GM19452 (cell line): ENCODE results near the gene ERBB4.

ENCODE experiments used
- ATAC-seq: cut with Tn5 transposase; IDR thresholded peaks from one replicate; pipeline ENCODE4 v1.9.1; 2021; ENCODE audit not compliant: unreplicated experiment

ERBB4 gene

GRCh38 chr2:211503856-211504255, 1034.7 kb downstream of the ERBB4 start:
- ATAC-seq, result no peak

DNA sequence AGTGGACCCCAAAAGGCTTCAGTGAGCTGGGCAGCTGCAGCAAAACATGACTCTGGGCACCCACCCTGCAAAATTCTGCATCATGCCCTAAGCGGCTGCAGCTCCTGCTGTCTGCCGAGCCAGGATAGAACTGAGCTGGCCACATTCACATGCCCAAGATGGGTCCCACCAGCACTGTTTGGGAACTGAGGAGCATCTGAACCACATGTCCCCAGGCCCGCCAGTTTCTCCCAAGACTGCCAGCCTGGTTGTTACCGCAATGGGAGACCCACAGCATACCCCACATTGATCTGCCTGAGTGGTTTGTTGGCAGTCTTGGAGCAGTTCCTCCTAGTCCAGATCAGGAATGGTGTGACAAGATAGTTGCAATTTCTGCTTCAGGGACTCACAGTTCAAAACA, 1035.4 kb downstream of the ERBB4 start:
- ATAC-seq, result no peak

GRCh38 chr2:211498551-211499205, 1039.9 kb downstream of the ERBB4 start:
- ATAC-seq, result no peak

GRCh38 chr2:211495339-211495738, 1043.3 kb downstream of the ERBB4 start:
- no peak for ATAC-seq

GRCh38 chr2:211494536-211494935, 1044.1 kb downstream of the ERBB4 start:
- no peak for ATAC-seq

GRCh38 chr2:211494085-211494484, 1044.5 kb downstream of the ERBB4 start:
- ATAC-seq, result no peak

DNA sequence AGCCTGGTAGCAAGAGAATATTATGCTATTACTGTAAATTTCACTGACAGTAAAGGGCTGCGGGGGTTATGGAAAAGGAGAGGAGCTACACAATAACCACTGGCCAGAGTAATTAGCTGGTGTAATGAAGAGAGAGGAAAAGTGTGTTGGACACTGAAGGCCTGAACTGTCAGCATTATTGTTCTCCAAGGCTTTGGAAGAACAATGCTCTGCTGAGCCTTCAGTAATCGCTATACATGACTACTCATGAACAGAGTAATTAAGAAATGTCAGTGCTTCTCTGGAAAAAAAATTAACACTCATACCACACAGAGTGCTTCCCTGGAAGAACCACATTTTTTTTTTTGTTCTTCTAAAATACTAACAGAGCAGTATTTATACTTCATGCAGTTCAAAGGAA, 1050.9 kb downstream of the ERBB4 start:
- ATAC-seq, result no peak

DNA sequence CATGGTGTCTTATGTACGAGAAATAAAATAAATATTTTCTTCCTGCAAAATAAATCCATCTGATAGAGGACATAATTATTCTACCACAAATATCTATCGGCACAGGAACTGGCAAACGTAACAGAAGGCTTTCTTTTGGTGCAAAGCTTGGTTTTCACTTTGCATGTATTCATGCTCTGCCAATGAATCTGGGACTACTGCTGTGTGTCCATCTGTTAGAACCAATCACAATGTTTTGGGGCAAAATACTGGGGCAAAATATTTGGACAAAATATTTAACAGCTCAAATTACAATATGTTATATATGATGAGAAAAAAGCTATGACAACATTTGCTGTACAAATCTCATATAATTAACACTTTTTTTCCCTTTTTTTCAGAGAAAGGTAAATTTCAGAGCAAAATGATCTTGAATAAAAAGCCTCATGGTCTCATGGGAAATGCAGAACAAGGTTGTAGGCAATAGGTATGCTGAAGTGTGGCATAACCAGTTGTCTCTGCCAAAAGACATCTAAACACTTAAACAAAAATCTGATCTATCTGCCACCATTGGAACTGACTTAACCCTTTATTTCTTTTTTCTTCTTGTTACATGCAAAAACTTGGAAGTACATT, 1059.0 kb downstream of the ERBB4 start:
- no peak for ATAC-seq

DNA sequence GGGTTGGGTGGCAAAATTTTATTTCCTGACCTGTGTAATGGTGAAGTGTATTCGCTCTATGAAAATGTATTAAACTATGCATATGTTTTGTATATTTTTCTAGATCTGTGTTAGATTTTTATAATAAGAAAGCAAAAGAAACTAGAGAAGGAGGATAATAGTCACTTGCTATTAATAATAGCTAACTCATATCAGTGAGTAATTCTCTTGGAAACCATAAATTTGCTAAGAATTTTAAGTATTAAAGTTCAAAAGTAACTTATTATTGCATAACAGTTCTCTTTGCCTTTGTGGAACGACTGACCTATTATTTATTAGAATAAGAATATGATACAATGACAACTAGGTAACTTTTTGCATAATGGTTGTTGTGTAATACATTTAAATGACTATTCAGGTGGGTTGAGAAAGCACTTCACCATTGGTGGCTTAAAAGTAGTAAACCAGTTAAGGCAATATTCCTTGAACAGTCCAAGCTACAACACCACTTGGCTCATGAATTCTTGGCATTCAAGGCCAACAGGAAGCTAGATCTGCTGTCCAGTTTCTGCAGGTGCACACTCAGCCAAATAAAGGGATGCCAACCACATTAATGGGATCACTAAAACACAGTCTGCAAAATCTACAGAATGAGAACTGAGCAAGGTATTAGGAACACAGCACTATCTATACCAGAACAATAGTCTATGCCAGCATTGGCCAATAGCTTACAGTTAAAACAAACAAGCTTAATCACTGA, 1060.9 kb downstream of the ERBB4 start:
- ATAC-seq, result no peak

GRCh38 chr2:211473116-211473515, 1065.5 kb downstream of the ERBB4 start:
- ATAC-seq, result no peak

GRCh38 chr2:211469664-211470059, 1068.9 kb downstream of the ERBB4 start:
- no peak for ATAC-seq

- no peak for ATAC-seq
These were observed 1069.5 kb downstream of the ERBB4 start for GRCh38 chr2:211468877-211469663.

- no peak for ATAC-seq
These were observed 1070.4 kb downstream of the ERBB4 start for GRCh38 chr2:211468217-211468616.

GRCh38 chr2:211463397-211463796, 1075.2 kb downstream of the ERBB4 start:
- ATAC-seq, result no peak

DNA sequence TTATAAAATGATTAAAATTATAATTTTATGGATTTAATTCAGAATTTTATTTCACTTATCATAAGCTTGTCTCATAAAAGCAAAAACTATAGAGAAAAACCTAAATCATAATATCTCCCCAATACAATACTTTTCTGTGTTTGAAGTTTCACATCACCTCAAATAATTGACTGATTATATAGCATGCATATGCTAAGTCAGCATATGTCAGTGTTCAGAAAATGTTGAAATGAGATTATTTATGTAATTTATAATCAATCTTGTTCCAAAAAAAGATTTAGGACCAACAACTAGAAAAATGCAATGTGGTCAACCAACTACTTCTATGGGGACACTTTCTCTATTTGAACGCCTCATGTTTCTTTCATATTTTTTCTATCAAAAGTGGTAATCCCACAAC, 1079.6 kb downstream of the ERBB4 start:
- ATAC-seq, result no peak

DNA sequence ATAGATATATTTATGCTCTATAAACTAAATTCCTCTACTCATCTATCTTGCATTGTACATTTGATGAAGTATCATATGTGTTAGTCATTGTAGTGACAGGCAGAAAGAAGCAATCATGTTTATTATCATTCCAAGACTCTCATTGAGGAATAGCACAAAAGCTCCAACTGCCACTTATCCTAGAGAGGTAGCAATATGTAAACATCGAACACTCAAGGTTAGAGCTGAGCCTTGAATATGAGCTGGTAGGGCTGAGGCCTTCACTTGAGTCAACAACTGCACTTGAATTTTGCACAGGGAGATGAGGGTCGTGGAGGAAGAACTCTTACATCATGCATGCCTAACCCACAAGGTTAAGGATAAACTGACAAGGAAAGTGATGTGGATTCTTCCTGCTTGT, 1081.3 kb downstream of the ERBB4 start:
- ATAC-seq, result no peak

DNA sequence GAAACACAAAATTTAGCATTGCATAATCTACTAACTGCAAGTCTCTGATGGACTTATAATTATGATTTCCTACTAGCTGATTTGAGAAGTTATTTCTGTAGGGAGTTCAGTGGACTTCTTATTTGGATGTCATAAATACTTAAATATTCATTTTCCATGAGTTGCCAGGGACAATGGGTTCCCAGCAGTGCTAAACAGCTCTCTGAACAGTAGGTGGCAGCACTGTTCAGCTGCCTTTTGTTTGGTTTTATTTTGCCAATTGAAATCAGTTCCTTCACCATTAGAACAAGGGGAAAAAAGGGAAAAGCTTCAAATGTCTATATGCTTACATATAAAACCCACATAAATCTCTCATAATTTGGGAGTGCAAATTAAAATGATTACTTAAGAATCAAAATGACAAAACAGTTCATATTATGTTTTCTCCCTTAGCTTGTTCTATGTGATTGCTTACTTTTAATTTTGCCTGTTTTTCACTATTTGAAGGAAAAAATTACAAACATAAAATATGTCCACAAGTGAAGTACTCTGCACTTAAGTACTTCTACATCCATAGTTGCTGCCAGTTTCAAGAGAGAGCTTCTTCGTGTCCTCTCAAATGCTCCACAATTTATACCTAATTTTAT, 1083.3 kb downstream of the ERBB4 start:
- ATAC-seq, result peak; percentile 76

GRCh38 chr2:211454679-211455078, 1083.9 kb downstream of the ERBB4 start:
- ATAC-seq, result no peak

DNA sequence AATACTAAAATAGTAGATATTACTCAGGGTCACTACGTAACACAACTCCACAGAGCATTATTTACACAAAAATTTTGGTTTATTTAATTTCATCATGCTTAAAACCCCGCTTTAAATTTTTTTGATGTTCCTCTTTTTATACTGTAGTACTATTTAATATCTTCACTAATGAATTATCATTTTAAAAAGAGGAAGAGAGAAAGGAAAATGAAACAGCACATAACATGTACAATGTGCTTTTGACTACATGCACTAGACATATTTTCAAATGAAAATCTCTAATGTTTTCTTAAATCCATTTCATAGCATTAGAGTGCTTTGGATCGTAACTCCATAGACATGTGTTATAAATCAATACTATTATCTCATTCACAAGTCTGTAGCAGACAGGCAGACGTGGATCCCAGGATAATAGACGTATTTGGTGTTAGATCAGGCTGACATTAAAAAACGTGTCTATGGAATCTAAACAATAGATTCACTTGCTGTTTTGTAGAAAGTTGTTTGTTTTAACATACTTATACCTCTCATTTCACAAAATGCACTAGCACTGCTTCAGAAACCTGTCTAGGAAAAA, 1085.2 kb downstream of the ERBB4 start:
- ATAC-seq, result no peak

DNA sequence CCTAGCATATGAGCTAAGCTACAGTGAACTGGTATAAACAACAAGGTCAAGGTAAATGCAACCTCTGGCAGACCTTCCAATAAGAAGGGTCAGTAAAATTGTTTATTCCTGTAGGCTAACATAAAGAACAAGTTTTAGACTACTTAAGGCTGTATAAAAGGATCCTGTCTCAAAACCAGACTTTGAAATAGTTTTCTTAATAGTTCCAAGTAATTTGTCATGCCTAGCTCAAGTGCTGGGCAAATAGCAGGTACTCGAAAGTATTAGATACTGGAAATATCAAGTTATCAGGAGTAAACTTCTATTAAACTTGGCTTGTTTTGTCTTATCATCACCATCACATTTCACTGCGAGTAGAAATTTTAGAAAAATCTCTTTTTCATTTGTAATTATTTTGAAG, 1087.0 kb downstream of the ERBB4 start:
- no peak for ATAC-seq

GRCh38 chr2:211449819-211450218, 1088.8 kb downstream of the ERBB4 start:
- ATAC-seq, result no peak
